ENCODE results near the gene LIPA.

Gene LIPA

DNA sequence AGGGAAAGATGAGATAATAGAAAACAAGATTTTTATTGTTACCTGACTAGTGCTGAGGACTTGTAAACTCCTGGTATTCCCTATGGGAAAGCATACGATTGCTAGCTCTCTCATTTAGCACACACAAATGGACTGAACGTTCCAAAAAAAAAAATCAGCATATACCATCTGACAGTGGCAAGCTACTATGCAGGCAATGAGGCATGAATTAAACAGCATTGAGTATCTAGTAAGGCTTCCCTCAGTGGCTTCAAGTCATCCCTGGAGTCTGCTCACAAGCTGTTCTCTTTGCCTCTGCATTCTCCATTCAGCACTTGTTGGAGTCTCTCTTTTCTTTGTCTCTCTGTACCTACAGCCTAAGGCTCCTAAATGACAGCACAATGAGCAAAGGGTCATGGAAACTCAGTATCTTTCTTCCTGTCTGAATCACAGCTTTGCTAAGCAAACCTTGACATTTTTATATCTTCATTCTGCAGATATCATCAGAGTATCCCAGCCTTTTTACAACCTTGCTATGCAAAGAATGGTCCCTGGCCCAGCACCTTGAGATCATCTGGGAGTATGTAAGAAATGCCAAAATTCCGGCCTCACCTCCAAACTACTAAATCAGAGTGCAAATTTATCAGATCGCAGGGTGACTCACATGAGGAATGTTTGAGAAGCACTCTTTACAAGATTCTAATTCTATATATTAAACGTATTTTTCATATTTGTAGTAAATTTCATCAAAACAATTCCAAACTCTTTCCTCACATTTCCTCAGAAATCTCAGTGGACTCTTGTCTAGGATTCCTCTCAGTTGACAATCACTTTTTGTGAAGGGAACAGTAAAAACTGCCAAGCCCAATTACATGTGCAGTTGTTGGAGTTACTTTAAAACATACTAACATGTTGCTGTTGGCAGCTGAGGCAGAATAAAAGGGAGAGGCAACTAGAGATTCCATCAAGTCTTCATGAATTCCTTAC is 10.8 kb upstream of the LIPA start:
- Histone ChIP-seq H3K4me2 (ENCODE audit: insufficient read depth, low read length) (no peak overlapping the region), H3K4me1 (ENCODE audit: insufficient read depth, low read length) (peaks cover 3% of the 10 kb centered on the region), H3K9me3 (ENCODE audit: insufficient read depth, low read length, severe bottlenecking) (peaks cover 8% of the 10 kb centered on the region), H3K9ac (ENCODE audit: low read depth, low read length) (no peak overlapping the region), H4K20me1 (ENCODE audit: insufficient read depth, low read length) (no peaks in the 10 kb centered on the region), H2AFZ (ENCODE audit: low read depth, low read length) (no peak overlapping the region), H3K79me2 (ENCODE audit: insufficient read depth, low read length) (no peaks in the 10 kb centered on the region), H3K36me3 (ENCODE audit: insufficient read depth, low read length) (no peaks in the 10 kb centered on the region), H3K27ac (ENCODE audit: low read length) (no peak overlapping the region), H3K4me3 (ENCODE audit: low read depth in 1 of 2, low read length in 2 of 2) (no peak overlapping the region), H3K27me3 (ENCODE audit: insufficient read depth, low read length, poor library complexity) (no peaks in the 10 kb centered on the region)
- DNase-seq (no peak), ATAC-seq (ENCODE audit: insufficient read depth, low read depth) (no peak)
- TF ChIP-seq, protein P1, sequence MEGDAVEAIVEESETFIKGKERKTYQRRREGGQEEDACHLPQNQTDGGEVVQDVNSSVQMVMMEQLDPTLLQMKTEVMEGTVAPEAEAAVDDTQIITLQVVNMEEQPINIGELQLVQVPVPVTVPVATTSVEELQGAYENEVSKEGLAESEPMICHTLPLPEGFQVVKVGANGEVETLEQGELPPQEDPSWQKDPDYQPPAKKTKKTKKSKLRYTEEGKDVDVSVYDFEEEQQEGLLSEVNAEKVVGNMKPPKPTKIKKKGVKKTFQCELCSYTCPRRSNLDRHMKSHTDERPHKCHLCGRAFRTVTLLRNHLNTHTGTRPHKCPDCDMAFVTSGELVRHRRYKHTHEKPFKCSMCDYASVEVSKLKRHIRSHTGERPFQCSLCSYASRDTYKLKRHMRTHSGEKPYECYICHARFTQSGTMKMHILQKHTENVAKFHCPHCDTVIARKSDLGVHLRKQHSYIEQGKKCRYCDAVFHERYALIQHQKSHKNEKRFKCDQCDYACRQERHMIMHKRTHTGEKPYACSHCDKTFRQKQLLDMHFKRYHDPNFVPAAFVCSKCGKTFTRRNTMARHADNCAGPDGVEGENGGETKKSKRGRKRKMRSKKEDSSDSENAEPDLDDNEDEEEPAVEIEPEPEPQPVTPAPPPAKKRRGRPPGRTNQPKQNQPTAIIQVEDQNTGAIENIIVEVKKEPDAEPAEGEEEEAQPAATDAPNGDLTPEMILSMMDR (IDR thresholded peaks at IDR 0.05; ENCODE audit: borderline replicate concordance, extremely low read depth, low read length, poor library complexity, severe bottlenecking): no peak
- no peak for TF ChIP-seq EZH2 (IDR thresholded peaks at IDR 0.05; ENCODE audit: borderline replicate concordance, low read depth, low read length, severe bottlenecking)

DNA sequence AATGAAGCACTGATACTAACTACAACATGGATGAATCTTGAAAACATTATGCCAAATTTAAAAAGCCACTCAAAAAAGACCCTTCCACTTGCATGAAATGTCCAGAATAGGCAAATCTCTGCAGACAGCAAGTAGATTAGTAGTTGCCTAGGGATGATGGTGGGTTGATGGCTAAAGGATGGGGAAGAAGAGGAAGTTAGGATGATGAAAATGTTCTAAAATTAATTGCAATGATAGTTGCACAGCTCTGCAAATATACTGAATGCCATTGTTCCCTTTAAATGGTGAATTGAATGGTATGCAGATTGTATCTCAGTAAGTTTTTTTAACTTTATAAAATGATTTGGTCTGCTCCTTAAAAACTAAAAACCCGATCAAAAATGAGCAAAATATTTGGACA is 7.3 kb upstream of the LIPA start:
- Histone ChIP-seq H3K4me3 (ENCODE audit: low read depth in 1 of 2, low read length in 2 of 2) (no peak overlapping the region), H2AFZ (ENCODE audit: low read depth, low read length) (no peak overlapping the region), H3K79me2 (ENCODE audit: insufficient read depth, low read length) (no peaks in the 10 kb centered on the region), H3K27ac (ENCODE audit: low read length) (no peak overlapping the region), H3K4me2 (ENCODE audit: insufficient read depth, low read length) (no peak overlapping the region), H3K9ac (ENCODE audit: low read depth, low read length) (no peak overlapping the region), H3K9me3 (ENCODE audit: insufficient read depth, low read length, severe bottlenecking) (peaks cover 6% of the 10 kb centered on the region), H4K20me1 (ENCODE audit: insufficient read depth, low read length) (no peaks in the 10 kb centered on the region), H3K27me3 (ENCODE audit: insufficient read depth, low read length, poor library complexity) (no peaks in the 10 kb centered on the region), H3K36me3 (ENCODE audit: insufficient read depth, low read length) (no peaks in the 10 kb centered on the region), H3K4me1 (ENCODE audit: insufficient read depth, low read length) (peaks cover 3% of the 10 kb centered on the region)
- ATAC-seq (ENCODE audit: insufficient read depth, low read depth) (no peak), DNase-seq (no peak)
- TF ChIP-seq EZH2 (IDR thresholded peaks at IDR 0.05; ENCODE audit: borderline replicate concordance, low read depth, low read length, severe bottlenecking): no peak
- TF ChIP-seq, protein P1 (IDR thresholded peaks at IDR 0.05; ENCODE audit: borderline replicate concordance, extremely low read depth, low read length, poor library complexity, severe bottlenecking): no peak

DNA sequence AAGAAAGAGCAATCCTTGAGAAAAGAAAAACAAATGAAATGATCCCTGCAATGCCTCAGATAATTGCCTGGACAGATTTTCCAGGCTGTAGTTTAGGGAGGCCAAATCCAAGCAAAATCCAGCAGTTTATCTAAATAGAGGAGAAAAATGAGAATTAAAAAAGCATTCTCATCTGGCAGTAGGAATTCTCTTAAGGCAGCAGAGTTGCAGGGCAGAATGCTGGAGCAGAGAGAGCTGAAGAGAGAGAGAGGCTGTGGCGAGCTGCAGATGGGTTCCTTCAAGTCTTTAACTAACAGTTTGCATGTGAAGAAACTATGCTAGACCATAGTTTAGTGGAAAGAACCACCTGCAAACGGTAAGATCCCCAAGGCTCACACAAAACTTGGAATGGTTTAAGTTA is 6.0 kb upstream of the LIPA start:
- no peak overlapping the region for H2AFZ ChIP-seq (ENCODE audit: low read depth, low read length)
- no peaks in the 10 kb centered on the region for H3K36me3 ChIP-seq (ENCODE audit: insufficient read depth, low read length)
- DNase-seq (no peak), ATAC-seq (ENCODE audit: insufficient read depth, low read depth) (no peak)
- no peak overlapping the region for H3K27ac ChIP-seq (ENCODE audit: low read length)
- no peaks in the 10 kb centered on the region for H3K27me3 ChIP-seq (ENCODE audit: insufficient read depth, low read length, poor library complexity)
- peaks cover 15% of the 10 kb centered on the region for H3K9me3 ChIP-seq (ENCODE audit: insufficient read depth, low read length, severe bottlenecking)
- no peak overlapping the region for H3K9ac ChIP-seq (ENCODE audit: low read depth, low read length)
- H3K4me3 ChIP-seq (ENCODE audit: low read depth in 1 of 2, low read length in 2 of 2): no peak overlapping the region
- H3K79me2 ChIP-seq (ENCODE audit: insufficient read depth, low read length): no peaks in the 10 kb centered on the region
- H4K20me1 ChIP-seq (ENCODE audit: insufficient read depth, low read length): no peaks in the 10 kb centered on the region
- peaks cover 3% of the 10 kb centered on the region for H3K4me1 ChIP-seq (ENCODE audit: insufficient read depth, low read length)
- no peak overlapping the region for H3K4me2 ChIP-seq (ENCODE audit: insufficient read depth, low read length)
- no peak for TF ChIP-seq EZH2 (IDR thresholded peaks at IDR 0.05; ENCODE audit: borderline replicate concordance, low read depth, low read length, severe bottlenecking)
- TF ChIP-seq, protein P1 (IDR thresholded peaks at IDR 0.05; ENCODE audit: borderline replicate concordance, extremely low read depth, low read length, poor library complexity, severe bottlenecking): no peak

Measured in DND-41 (cell line).